B cell (primary cell): ENCODE measurements around the gene GTF3C6. TPM values are rescaled to one million over a fixed set of nuclear protein-coding genes. Genes with fewer than 3 reads are reported as not detected.
"Not testable (repeated sequence)": the region's sequence is repeated elsewhere in the genome, so short reads cannot be mapped to it uniquely, and the experiment has no call there.

ENCODE experiments used
- ATAC-seq: fragments of 200-7000 bp; cut with Tn5 transposase; one replicate; pipeline ENCODE4 v1.10.0; 2021; ENCODE audit warnings: low read depth, mild to moderate bottlenecking, moderate number of reproducible peaks, moderate library complexity
- CTCF ChIA-PET: fragments of 350-600 bp; sonication (Branson Sonifier 250); formaldehyde crosslinking; loops from one replicate; lab custom pipeline; 2021; ENCODE audit warnings: antibody characterized with exemption, inconsistent platforms; lab: Charles Lee
- POLR2A ChIA-PET: fragments of 350-600 bp; sonication (Branson Sonifier 250); formaldehyde crosslinking; loops from one replicate; lab custom pipeline; 2021; ENCODE audit warnings: antibody characterized with exemption; lab: Charles Lee
- DNase-seq: peaks from one replicate; pipeline ENCODE4 v3.0.0; 2013
- H2AFZ ChIP-seq: 2 replicates; pipeline ENCODE4 v1.6.1; 2012; ENCODE audit warnings: mild to moderate bottlenecking, low read depth, low read length; ENCODE audit not compliant: insufficient read depth, poor library complexity, severe bottlenecking
- H3K27ac ChIP-seq, 2 donors: 1 replicate in 1 of 2; 2 replicates in 1 of 2; pipeline ENCODE4 v1.5.1; 2012 to 2013; ENCODE audit warnings: low read length in 2 of 2, mild to moderate bottlenecking in 2 of 2, moderate library complexity in 1 of 2
- H3K27me3 ChIP-seq, 4 experiments: fragments of 200-600 bp in 1 of 4; sonication (generic) in 1 of 4; replicated peaks in 1 of 4; 1 replicate in 2 of 4; 2 replicates in 2 of 4; pipeline versions ENCODE4 v1.6.1 to v1.7.0; 2013 to 2016; ENCODE audit warnings: low read length in 3 of 4, mild to moderate bottlenecking in 2 of 4, mixed read lengths in 1 of 4, moderate library complexity in 1 of 4; ENCODE audit not compliant: insufficient read depth in 4 of 4, control insufficient read depth in 3 of 4; ENCODE audit errors: control extremely low read depth in 1 of 4
- H3K36me3 ChIP-seq, 2 experiments: replicated peaks in 1 of 2; 1 replicate in 1 of 2; 2 replicates in 1 of 2; pipeline versions ENCODE4 v1.6.1 to v1.7.1; 2013; ENCODE audit warnings: low read length in 1 of 2; ENCODE audit not compliant: insufficient read depth in 2 of 2, control insufficient read depth in 1 of 2; ENCODE audit errors: control extremely low read depth in 1 of 2, extremely low read depth in 1 of 2
- H3K4me1 ChIP-seq, 2 donors: fragments of 200-600 bp in 1 of 2; sonication (generic) in 1 of 2; 1 replicate in 1 of 2; 2 replicates in 1 of 2; pipeline versions ENCODE4 v1.5.1 to v1.6.1; 2013 to 2017; ENCODE audit warnings: low read length in 2 of 2; ENCODE audit not compliant: control insufficient read depth in 2 of 2, insufficient read depth in 2 of 2
- H3K4me2 ChIP-seq: replicated peaks from 2 replicates; pipeline ENCODE3; 2012; ENCODE audit warnings: mild to moderate bottlenecking, low read depth, low read length; ENCODE audit not compliant: poor library complexity, severe bottlenecking
- H3K4me3 ChIP-seq, 5 experiments: fragments of 200-600 bp in 1 of 5; sonication (generic) in 1 of 5; 1 replicate in 3 of 5; 2 replicates in 2 of 5; pipeline versions ENCODE4 v1.5.1 to v1.7.0; 2011 to 2016; ENCODE audit warnings: low read length in 4 of 5, mild to moderate bottlenecking in 4 of 5, low read depth in 2 of 5, control low read depth in 1 of 5, moderate library complexity in 1 of 5; ENCODE audit not compliant: insufficient read depth in 1 of 5; ENCODE audit errors: control extremely low read depth in 1 of 5, extremely low read depth in 1 of 5
- H3K79me2 ChIP-seq: fragments of 200-600 bp; sonication (generic); one replicate; pipeline ENCODE4 v1.6.0; 2016; ENCODE audit warnings: low read length; ENCODE audit not compliant: control insufficient read depth, insufficient read depth
- H3K9ac ChIP-seq: fragments of 200-600 bp; sonication (generic); 2 replicates; pipeline ENCODE4 v1.6.1; 2017; ENCODE audit warnings: mild to moderate bottlenecking, low read length, moderate library complexity
- H3K9me3 ChIP-seq, 3 donors: one replicate each; pipeline versions ENCODE4 v1.6.1 to v1.7.1; 2013; ENCODE audit warnings: low read length in 2 of 3; ENCODE audit not compliant: control insufficient read depth in 2 of 3, insufficient read depth in 1 of 3; ENCODE audit errors: control extremely low read depth in 1 of 3
- H4K20me1 ChIP-seq: 2 replicates; pipeline ENCODE4 v1.6.0; 2012; ENCODE audit warnings: mild to moderate bottlenecking, low read length; ENCODE audit not compliant: insufficient read depth, control insufficient read depth, poor library complexity, severe bottlenecking
- H3K27ac Mint-ChIP-seq: one replicate; pipeline ENCODE4 v1.8.0; 2021; ENCODE audit warnings: mixed read lengths
- H3K27me3 Mint-ChIP-seq: one replicate; pipeline ENCODE4 v1.8.0; 2021; ENCODE audit warnings: mixed read lengths
- H3K4me1 Mint-ChIP-seq: one replicate; pipeline ENCODE4 v1.8.0; 2021; ENCODE audit warnings: mixed read lengths
- H3K4me3 Mint-ChIP-seq: one replicate; pipeline ENCODE4 v1.8.0; 2021; ENCODE audit warnings: mixed read lengths
- H3K9me3 Mint-ChIP-seq: one replicate; pipeline ENCODE4 v1.8.0; 2022; ENCODE audit warnings: mixed read lengths; ENCODE audit not compliant: insufficient read depth
- CTCF ChIP-seq: fragments of 200-600 bp; IDR thresholded peaks from one replicate; pipeline ENCODE4 v1.8.0; 2022; ENCODE audit warnings: antibody characterized with exemption, mild to moderate bottlenecking
- EZH2 ChIP-seq: IDR thresholded peaks from 2 replicates; pipeline ENCODE4 v1.6.1; 2012; ENCODE audit warnings: borderline replicate concordance, low read depth, mild to moderate bottlenecking, moderate library complexity, low read length; ENCODE audit not compliant: insufficient read depth, poor library complexity, severe bottlenecking
- whole genome bisulfite sequencing: methylation state at CpG from one replicate; pipeline ENCODE4 v1.1.5; 2013; ENCODE audit warnings: missing lambda C conversion rate; ENCODE audit not compliant: insufficient coverage; 5-methylcytosine and 5-hydroxymethylcytosine counted together
- intact Hi-C: fragments of 100-400 bp; cut with micrococcal nuclease; formaldehyde crosslinking; loops from one replicate; pipeline ENCODE4 v1.10.0; 2022
- polyA plus RNA-seq: library from polyadenylated mRNA; depleted of rRNA; stranded (reverse); fragments of >200 nt; gene quantifications from 2 replicates; pipeline ENCODE4 v1.2.3, GENCODE V29; 2012
- total RNA-seq, 2 donors: library from RNA; stranded (reverse); fragments of 120-200 nt in 1 of 2; gene quantifications; 1 replicate in 1 of 2; 2 replicates in 1 of 2; pipeline versions ENCODE4 v1.2.3 to v1.2.4, GENCODE V29; 2013 to 2022

The GTF3C6 gene
- total and polyA plus RNA-seq, 2 donors (not counting 1 experiment from before 2014, with no cell fraction given), result 5.1 to 36.4 TPM

- H3K4me1 Mint-ChIP-seq, result peaks cover 4% of the 10 kb centered on the region
- H3K27me3 Mint-ChIP-seq, result no peaks in the 10 kb centered on the region
- Histone ChIP-seq H3K4me2 (no peak overlapping the region), H3K4me1 (peaks cover 0 to 2% of the 10 kb centered on the region in 2 donors), H4K20me1 (no peaks in the 10 kb centered on the region), H3K27me3 (no peaks in the 10 kb centered on the region), H3K36me3 (peaks cover 9 to 46% of the 10 kb centered on the region in 2 experiments), H2AFZ (peak overlapping the region; percentile 32), H3K9ac (no peak overlapping the region), H3K9me3 (no peaks in the 10 kb centered on the region), H3K79me2 (no peaks in the 10 kb centered on the region), H3K4me3 (no peak overlapping the region), H3K27ac (peak overlapping the region in 1 of 2 donors; percentile 44)
- H3K9me3 Mint-ChIP-seq, result no peaks in the 10 kb centered on the region
- ChIA-PET CTCF (interaction anchor here (0.6 to 3.8 kb wide), 17 partner anchors 10 to 1841 kb away, joined by 3 to 30 read pairs (median 4); no protein-coding TSS in a partner anchor), POLR2A (no interaction called here)
- no peak overlapping the region for H3K4me3 Mint-ChIP-seq
- intact Hi-C loops, result loop anchor here (1.0 to 5.0 kb wide), 3 partner anchors 199 to 1151 kb away; no protein-coding TSS in a partner anchor
- ATAC-seq (peak; percentile 56), DNase-seq (peak; percentile 56)
- H3K27ac Mint-ChIP-seq, result no peak overlapping the region
- whole genome bisulfite sequencing, result 100% methylated on average over 1 of the region's 2 CpGs
- TF ChIP-seq CTCF (peak; percentile 75), EZH2 (no peak)
Observed at GRCh38 chr6:111011360-111012142, 53.0 kb downstream of the GTF3C6 start.

DNA sequence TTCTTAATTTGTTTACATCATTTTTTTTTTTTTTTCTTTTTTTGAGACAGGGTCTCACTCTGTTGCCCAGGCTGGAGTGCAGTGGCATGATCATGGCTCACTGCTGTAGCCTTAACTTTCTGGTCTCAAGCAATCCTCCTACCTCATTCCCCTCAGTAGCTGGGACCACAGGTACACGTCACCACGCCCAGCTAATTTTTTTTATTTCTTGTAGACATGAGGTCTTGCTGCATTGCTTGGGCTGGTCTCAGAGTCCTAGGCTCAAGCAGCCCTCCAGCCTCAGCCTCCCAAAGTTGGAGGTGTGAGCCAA lies 53.6 kb downstream of the GTF3C6 start:
- TF ChIP-seq CTCF (no peak), EZH2 (no peak)
- WGBS, result no CpG with 5 or more reads among the region's 2 CpGs
- ATAC-seq, result no peak
- Histone ChIP-seq H3K4me1 (peaks cover 0 to 2% of the 10 kb centered on the region in 2 donors), H3K36me3 (peaks cover 9 to 46% of the 10 kb centered on the region in 2 experiments), H2AFZ (no peak overlapping the region), H3K79me2 (no peaks in the 10 kb centered on the region), H3K9me3 (no peaks in the 10 kb centered on the region), H3K9ac (no peak overlapping the region), H3K27ac (no peak overlapping the region), H4K20me1 (no peaks in the 10 kb centered on the region), H3K27me3 (no peaks in the 10 kb centered on the region), H3K4me2 (no peak overlapping the region), H3K4me3 (no peak overlapping the region)
- Mint-ChIP-seq H3K27ac (no peak overlapping the region), H3K27me3 (no peaks in the 10 kb centered on the region), H3K4me1 (peaks cover 4% of the 10 kb centered on the region), H3K9me3 (no peaks in the 10 kb centered on the region), H3K4me3 (no peak overlapping the region)
- intact Hi-C loops, result loop anchor here (5.0 kb wide), 1 partner anchor 1150 kb away; no protein-coding TSS in a partner anchor
- ChIA-PET POLR2A (no interaction called here), CTCF (interaction anchor here (0.7 to 3.8 kb wide), 10 partner anchors 11 to 1031 kb away, joined by 3 to 30 read pairs (median 7); no protein-coding TSS in a partner anchor)
- DNase-seq, result no peak

DNA sequence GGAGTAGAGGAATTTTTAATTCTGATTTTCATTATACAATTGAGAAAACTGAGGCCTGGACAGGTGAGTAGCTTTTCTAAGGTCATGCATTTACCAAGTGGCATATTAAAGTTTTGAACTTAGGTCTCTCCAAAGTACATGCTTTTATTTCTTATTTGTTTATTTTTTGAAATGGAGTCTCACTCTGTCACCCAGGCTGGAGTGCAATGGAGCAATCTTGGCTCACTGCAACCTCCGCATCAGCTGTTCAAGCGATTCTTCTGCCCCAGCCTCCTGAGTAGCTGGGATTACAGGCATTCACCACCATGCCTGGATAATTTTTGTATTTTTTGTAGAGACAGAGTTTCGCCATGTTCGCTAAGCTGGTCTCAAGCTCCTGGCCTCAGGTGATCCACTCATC lies 54.0 kb downstream of the GTF3C6 start:
- H3K79me2 ChIP-seq, DNase-seq, H3K27ac ChIP-seq, POLR2A ChIA-PET, H3K4me3 ChIP-seq, H3K27me3 Mint-ChIP-seq, H3K27ac Mint-ChIP-seq, H3K27me3 ChIP-seq, ATAC-seq, H3K9me3 Mint-ChIP-seq, H3K4me1 ChIP-seq, H4K20me1 ChIP-seq, H3K4me2 ChIP-seq, H3K9ac ChIP-seq, H3K4me1 Mint-ChIP-seq, H3K4me3 Mint-ChIP-seq, H3K9me3 ChIP-seq, H2AFZ ChIP-seq: not testable (repeated sequence)
- H3K36me3 ChIP-seq, result peaks cover 7 to 46% of the 10 kb centered on the region in 2 experiments
- CTCF ChIA-PET, result interaction anchor here (0.7 to 3.8 kb wide), 6 partner anchors 13 to 1031 kb away, joined by 4 to 30 read pairs (median 10); no protein-coding TSS in a partner anchor
- 100% methylated on average over 2 of the region's 4 CpGs for WGBS
- intact Hi-C loops, result loop anchor here (5.0 kb wide), 1 partner anchor 1150 kb away; no protein-coding TSS in a partner anchor
